ENCODE results near the gene COL4A2. TPM values are rescaled to one million over a fixed set of nuclear protein-coding genes. Genes with fewer than 3 reads are reported as not detected.
"Not testable (repeated sequence)": the region's sequence is repeated elsewhere in the genome, so short reads cannot be mapped to it uniquely, and the experiment has no call there.

Gene COL4A2
- polyA plus RNA-seq, 1 experiment: 208 TPM

DNA sequence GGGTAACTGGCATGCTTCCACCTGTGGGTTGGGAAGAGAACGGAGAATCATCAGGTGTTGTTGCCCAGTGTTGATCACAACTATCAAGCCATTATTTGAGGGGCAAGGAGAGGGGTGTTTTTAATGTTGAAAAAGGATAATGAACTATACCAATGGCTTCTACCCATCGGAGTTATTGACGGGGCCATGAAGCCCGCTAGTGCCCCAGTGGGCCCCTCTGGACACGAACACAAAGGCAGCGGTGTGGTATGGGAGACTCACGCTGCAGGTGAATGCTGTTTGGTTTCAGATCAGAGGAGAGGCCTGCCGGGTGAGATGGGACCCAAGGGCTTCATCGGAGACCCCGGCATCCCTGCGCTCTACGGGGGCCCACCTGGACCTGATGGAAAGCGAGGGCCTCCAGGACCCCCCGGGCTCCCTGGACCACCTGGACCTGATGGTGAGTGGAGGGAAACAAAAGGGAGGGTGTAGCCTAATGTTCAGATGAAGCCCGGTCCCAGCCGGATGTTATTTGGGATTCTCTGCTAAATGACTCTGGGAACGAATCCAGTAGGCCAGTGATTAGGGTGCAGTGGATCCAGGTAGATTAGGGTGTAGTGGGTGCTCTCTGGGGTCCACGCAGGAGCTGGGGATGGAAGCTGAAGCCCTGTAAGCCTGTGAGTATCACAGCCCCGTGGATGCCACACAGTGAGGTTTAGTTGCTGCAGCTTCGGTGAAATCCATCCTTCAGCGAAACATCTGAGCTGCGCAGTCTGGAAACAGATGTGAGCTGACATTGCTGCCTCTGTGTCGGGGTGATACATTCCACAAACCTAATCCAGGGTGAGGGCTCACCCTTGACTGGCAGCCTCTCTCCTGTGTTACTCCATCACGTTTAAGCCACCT is 143.2 kb downstream of the COL4A2 start:
- H3K4me3 ChIP-seq (ENCODE audit: low read depth, low read length): no peak overlapping the region
- POLR2A ChIA-PET: no interaction called here
- TF ChIP-seq, protein P1, sequence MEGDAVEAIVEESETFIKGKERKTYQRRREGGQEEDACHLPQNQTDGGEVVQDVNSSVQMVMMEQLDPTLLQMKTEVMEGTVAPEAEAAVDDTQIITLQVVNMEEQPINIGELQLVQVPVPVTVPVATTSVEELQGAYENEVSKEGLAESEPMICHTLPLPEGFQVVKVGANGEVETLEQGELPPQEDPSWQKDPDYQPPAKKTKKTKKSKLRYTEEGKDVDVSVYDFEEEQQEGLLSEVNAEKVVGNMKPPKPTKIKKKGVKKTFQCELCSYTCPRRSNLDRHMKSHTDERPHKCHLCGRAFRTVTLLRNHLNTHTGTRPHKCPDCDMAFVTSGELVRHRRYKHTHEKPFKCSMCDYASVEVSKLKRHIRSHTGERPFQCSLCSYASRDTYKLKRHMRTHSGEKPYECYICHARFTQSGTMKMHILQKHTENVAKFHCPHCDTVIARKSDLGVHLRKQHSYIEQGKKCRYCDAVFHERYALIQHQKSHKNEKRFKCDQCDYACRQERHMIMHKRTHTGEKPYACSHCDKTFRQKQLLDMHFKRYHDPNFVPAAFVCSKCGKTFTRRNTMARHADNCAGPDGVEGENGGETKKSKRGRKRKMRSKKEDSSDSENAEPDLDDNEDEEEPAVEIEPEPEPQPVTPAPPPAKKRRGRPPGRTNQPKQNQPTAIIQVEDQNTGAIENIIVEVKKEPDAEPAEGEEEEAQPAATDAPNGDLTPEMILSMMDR (IDR thresholded peaks at IDR 0.05; ENCODE audit: low read depth, low read length): no peak
- no peak overlapping the region for H3K27ac ChIP-seq (ENCODE audit: low read depth, low read length)
- DNase-seq (ENCODE audit: low read depth, low spot score): no peak
- H3K9me3 ChIP-seq (ENCODE audit: control insufficient read depth, insufficient read depth, low read length): no peaks in the 10 kb centered on the region; the same call in 1 of the 2 replicates
- CTCF ChIA-PET: interaction anchor here (1.5 kb wide), 1 partner anchor 168 kb away, joined by 3 read pairs; no protein-coding TSS in a partner anchor
- no peaks in the 10 kb centered on the region for H3K27me3 ChIP-seq (ENCODE audit: control insufficient read depth, insufficient read depth, low read length)

DNA sequence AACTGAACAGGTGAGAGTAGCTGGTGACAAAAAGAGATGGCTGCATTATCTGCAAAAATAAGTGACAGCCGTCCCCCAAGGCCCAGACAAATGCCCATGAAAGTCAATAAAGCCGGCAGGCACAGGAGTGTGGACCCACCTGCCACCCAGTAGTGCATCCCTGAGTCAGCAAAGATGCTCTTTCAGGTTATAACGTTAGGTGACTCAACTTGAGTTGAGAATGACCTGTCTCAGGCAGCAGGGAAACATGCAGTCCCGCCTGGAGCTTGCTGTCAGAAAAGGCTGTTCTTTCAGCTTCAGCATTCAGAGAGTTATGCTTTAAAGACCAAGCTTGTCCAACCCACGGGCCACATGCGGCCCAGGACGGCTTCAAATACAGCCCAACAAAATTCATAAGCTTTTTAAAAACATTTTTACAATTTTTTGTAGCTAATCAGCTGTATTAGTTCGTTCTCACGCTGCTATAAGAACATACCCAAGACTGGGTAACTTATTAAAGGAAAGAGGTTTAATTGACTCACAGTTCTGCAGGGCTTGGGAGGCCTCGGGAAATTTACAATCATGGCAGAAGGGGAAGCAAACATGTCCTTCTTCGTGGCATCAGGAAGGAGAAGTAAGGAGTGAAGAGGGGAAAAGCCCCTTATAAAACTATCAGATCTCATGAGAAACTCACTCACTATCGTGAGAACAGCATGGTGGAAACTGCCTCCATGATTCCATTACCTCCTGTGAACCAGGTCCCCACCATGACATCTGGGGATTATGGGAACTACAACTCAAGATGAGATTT is 144.1 kb downstream of the COL4A2 start:
- no peaks in the 10 kb centered on the region for H3K27me3 ChIP-seq (ENCODE audit: control insufficient read depth, insufficient read depth, low read length)
- H3K27ac ChIP-seq (ENCODE audit: low read depth, low read length): no peak overlapping the region
- no peak for DNase-seq (ENCODE audit: low read depth, low spot score)
- TF ChIP-seq, protein P1 (IDR thresholded peaks at IDR 0.05; ENCODE audit: low read depth, low read length): no peak
- H3K4me3 ChIP-seq (ENCODE audit: low read depth, low read length): no peak overlapping the region
- no peaks in the 10 kb centered on the region; the same call in 1 of the 2 replicates for H3K9me3 ChIP-seq (ENCODE audit: control insufficient read depth, insufficient read depth, low read length)
- ChIA-PET POLR2A (no interaction called here), CTCF (interaction anchor here (1.5 kb wide), 1 partner anchor 167 kb away, joined by 3 read pairs; no protein-coding TSS in a partner anchor)

DNA sequence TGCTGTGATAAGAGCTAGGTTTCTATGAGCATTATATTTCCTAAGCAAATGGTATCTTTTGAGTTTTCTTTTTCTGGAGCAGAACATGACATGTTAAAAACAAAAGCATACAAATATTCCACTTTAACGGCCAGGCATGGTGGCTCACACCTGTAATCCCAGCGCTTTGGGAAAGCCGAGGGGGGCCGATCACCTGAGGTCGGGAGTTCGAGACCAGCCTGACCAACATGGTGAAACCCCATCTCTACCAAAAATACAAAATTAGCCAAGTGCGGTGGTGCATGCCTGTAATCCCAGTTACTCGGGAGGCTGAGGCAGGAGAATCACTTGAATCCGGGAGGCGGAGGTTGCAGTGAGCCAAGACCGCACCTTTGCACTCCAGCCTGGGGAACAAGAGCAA is 146.0 kb downstream of the COL4A2 start:
- H3K9me3 ChIP-seq (ENCODE audit: control insufficient read depth, insufficient read depth, low read length); DNase-seq (ENCODE audit: low read depth, low spot score); H3K27me3 ChIP-seq (ENCODE audit: control insufficient read depth, insufficient read depth, low read length); H3K4me3 ChIP-seq (ENCODE audit: low read depth, low read length); H3K27ac ChIP-seq (ENCODE audit: low read depth, low read length); CTCF ChIA-PET; POLR2A ChIA-PET: not testable (repeated sequence)

DNA sequence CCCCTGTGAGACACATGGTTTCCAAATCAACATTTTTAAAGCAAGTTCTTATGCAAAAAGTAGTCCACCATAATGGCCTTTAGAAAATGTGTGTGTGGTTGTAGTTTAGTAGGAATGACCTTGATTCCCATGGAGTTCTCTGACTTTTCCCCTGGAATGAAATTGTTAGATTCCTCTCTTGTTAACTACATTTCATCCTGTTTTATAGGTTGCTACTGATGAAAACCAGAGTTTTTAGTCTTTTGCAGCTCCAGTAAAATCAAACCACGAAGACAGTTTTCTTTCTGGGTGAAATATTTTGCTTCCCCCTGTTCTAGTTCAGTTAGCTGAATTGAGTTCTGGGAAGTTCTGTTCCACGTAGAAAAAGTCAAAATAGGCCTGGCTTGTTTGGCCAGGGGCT is 146.7 kb downstream of the COL4A2 start:
- H3K27me3 ChIP-seq (ENCODE audit: control insufficient read depth, insufficient read depth, low read length): no peaks in the 10 kb centered on the region
- H3K27ac ChIP-seq (ENCODE audit: low read depth, low read length): no peak overlapping the region
- TF ChIP-seq, protein P1 (IDR thresholded peaks at IDR 0.05; ENCODE audit: low read depth, low read length): no peak
- ChIA-PET POLR2A (no interaction called here), CTCF (no interaction called here)
- no peak overlapping the region for H3K4me3 ChIP-seq (ENCODE audit: low read depth, low read length)
- no peaks in the 10 kb centered on the region; the same call in 1 of the 2 replicates for H3K9me3 ChIP-seq (ENCODE audit: control insufficient read depth, insufficient read depth, low read length)
- DNase-seq (ENCODE audit: low read depth, low spot score): no peak

DNA sequence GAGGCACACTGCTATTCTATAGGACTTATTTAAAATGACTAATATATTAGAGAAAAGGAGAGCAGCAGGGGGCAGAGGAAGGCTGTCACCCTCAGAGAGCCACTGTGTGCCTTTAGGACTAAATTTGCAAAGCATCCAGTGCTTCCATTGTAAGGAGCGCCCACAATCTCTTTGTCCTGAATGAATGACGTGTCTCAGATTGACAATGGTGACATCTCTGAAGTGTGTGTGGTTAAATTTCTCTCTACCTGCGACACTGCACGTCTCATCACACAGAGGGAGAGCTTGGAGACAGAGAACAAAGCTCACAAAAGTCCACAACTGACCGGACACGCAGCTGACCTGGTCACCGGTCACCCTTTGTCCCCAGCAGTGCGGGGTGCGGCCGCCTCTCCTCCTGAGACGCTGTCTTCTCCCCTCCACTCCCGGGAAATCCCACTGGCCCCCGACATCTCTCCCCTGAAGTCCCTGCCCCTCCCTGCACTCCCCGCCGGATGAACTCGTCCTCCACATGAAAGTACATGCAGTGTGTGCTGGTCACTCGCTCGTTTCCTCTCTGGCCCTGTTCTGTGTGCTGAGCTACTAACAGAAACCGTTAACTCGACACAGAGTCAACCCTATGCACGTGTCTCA is 147.3 kb downstream of the COL4A2 start:
- ChIA-PET CTCF (interaction anchor here (1.3 to 1.8 kb wide), 2 partner anchors 27 to 30 kb away, joined by 4 to 6 read pairs; no protein-coding TSS in a partner anchor), POLR2A (no interaction called here)
- DNase-seq (ENCODE audit: low read depth, low spot score): no peak

More for the DNA sequence above, 147.3 kb downstream of the COL4A2 start:
- H3K9me3 ChIP-seq (ENCODE audit: control insufficient read depth, insufficient read depth, low read length): no peaks in the 10 kb centered on the region
- no peak overlapping the region for H3K27ac ChIP-seq (ENCODE audit: low read depth, low read length)
- TF ChIP-seq, protein P1 (IDR thresholded peaks at IDR 0.05; ENCODE audit: low read depth, low read length): no peak
- no peak overlapping the region for H3K4me3 ChIP-seq (ENCODE audit: low read depth, low read length)
- no peaks in the 10 kb centered on the region for H3K27me3 ChIP-seq (ENCODE audit: control insufficient read depth, insufficient read depth, low read length)
